Smooth muscle cell of the coronary artery (primary cell): ENCODE data around the gene KRT27. TPM values are rescaled to one million over a fixed set of nuclear protein-coding genes. Genes with fewer than 3 reads are reported as not detected.

Experiments used
- total RNA-seq: library from RNA; depleted of rRNA; stranded (reverse); fragments of >200 nt; gene quantifications from 2 replicates; pipeline ENCODE4 v1.2.3, GENCODE V29; 2014; ENCODE audit warnings: low replicate concordance

KRT27 gene, protein sequence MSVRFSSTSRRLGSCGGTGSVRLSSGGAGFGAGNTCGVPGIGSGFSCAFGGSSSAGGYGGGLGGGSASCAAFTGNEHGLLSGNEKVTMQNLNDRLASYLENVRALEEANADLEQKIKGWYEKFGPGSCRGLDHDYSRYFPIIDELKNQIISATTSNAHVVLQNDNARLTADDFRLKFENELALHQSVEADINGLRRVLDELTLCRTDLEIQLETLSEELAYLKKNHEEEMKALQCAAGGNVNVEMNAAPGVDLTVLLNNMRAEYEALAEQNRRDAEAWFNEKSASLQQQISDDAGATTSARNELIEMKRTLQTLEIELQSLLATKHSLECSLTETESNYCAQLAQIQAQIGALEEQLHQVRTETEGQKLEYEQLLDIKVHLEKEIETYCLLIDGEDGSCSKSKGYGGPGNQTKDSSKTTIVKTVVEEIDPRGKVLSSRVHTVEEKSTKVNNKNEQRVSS
- not detected in 2 replicates for total RNA-seq

GRCh38 chr17:40782450-40782849 is at the start of gene KRT27:
TSS of gene KRT27 (minus strand) at chr17:40782550. CDS start at chr17:40782493, 57 bp downstream.

GRCh38 chr17:40822132-40822812 is 39.9 kb upstream of the KRT27 start, which contains the start of gene KRT10:
TSS of gene KRT10 (minus strand) at chr17:40822614. CDS start at chr17:40822585, 29 bp downstream.

DNA sequence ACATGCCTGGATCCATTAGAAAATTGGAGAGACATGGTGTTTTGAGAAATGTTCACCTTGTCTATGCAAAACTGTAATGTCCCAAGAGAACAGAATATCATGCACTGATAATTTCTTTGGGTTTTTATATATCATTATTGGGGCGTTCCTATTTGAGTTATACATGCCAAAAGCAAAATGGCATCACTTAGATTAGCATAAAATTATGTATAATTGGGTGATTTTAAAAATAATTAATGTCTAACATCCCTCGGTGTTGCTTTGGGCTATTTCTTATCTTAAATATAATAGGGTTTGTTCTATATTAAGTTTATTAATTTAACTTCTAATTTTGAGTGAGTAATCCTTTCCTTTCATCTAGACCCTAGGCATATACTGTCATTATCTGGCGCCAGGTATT is 17.5 kb upstream of the KRT27 start, which contains the start of gene KRT28:
KRT28 (minus strand) TSS at position 101 of the 400 bp plus-strand sequence; CDS start at position 35, 66 bp downstream.

DNA sequence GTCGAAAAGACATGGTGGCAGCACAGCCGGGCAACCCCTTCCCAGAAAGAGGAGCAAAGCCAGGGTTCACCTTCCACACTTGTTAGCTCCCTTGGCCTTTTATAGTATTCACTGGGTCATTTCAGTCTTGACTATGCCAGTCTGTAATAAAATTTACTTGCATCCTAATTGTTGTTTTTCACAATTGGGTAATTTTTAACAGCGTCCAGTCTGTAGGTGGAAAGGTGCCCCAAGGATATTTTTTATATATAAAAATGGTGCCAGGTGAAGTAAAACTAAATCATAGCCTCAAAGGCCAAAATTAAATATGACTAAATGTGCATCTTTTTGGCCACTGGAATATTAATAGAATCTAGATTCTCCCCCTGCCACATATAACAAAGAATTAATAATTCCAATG is 10.2 kb downstream of the KRT27 start, which contains the start of gene KRT26:
KRT26 (minus strand) TSS at position 101 of the 400 bp plus-strand sequence; CDS start at position 13, 88 bp downstream.

DNA sequence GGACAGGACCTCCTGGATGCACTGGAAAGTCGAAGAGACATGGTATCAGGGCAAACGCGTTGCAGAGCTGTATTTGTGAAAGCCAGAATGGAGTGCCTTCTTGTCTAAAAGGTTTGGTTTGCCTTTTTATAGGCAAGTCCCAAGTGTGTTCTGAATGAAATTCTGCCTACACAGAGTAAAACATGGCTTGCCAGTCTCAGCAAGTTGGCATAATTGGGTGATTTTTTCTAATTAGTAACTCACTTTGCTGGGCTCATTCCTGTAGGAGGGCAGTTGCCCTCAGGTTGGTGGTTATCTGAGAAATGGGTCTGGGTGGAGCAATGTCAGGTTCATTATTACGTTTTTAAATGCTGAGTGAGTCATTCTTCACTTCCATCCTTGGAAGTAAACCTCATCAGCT is 27.1 kb downstream of the KRT27 start, which contains the start of gene KRT25:
KRT25 (minus strand) TSS at position 101 of the 400 bp plus-strand sequence; CDS start at position 41, 60 bp downstream.

Other genes with a start within 250 kb of the KRT27 start
- not detected in 2 replicates for gene CCR7, start 217.1 kb downstream of the KRT27 start, total RNA-seq
- gene SMARCE1, start 134.7 kb downstream of the KRT27 start, total RNA-seq: 68.1 and 78.9 TPM in 2 replicates
- 1.3 TPM in 1 of 2 replicates, not detected in the other for gene KRT222, start 117.4 kb downstream of the KRT27 start, total RNA-seq
- gene KRT24, start 78.8 kb downstream of the KRT27 start, total RNA-seq: not detected in 2 replicates
- gene KRT25, start 27.2 kb downstream of the KRT27 start, total RNA-seq: not detected in 2 replicates
- gene KRT26, start 10.3 kb downstream of the KRT27 start, total RNA-seq: not detected in 2 replicates
- not detected in 2 replicates for gene KRT28, start 17.4 kb upstream of the KRT27 start, total RNA-seq
- gene KRT10, start 40.1 kb upstream of the KRT27 start, total RNA-seq: 1.6 and 4.7 TPM in 2 replicates
- gene KRT12, start 84.7 kb upstream of the KRT27 start, total RNA-seq: under 0.01 TPM in 1 of 2 replicates, not detected in the other
- gene KRT20, start 102.7 kb upstream of the KRT27 start, total RNA-seq: not detected in 2 replicates
- not detected in 2 replicates for gene KRT23, start 155.1 kb upstream of the KRT27 start, total RNA-seq
- 0.12 TPM in 1 of 2 replicates, not detected in the other for gene KRT39, start 184.4 kb upstream of the KRT27 start, total RNA-seq
- gene KRT40, start 201.8 kb upstream of the KRT27 start, total RNA-seq: not detected in 2 replicates
- gene KRTAP3-3, start 211.6 kb upstream of the KRT27 start, total RNA-seq: not detected in 2 replicates
- not detected in 2 replicates for gene KRTAP3-2, start 217.4 kb upstream of the KRT27 start, total RNA-seq
- not detected in 2 replicates for gene KRTAP3-1, start 226.6 kb upstream of the KRT27 start, total RNA-seq
- not detected in 2 replicates for gene KRTAP1-5, start 244.7 kb upstream of the KRT27 start, total RNA-seq
- not detected in 2 replicates for gene KRTAP1-4, start 247.6 kb upstream of the KRT27 start, total RNA-seq